ENCODE measurements around the gene CDCP1. TPM values are rescaled to one million over a fixed set of nuclear protein-coding genes. Genes with fewer than 3 reads are reported as not detected.

CDCP1 gene
- total RNA-seq, 1 experiment from 2014 or later, result 66.9 TPM

DNA sequence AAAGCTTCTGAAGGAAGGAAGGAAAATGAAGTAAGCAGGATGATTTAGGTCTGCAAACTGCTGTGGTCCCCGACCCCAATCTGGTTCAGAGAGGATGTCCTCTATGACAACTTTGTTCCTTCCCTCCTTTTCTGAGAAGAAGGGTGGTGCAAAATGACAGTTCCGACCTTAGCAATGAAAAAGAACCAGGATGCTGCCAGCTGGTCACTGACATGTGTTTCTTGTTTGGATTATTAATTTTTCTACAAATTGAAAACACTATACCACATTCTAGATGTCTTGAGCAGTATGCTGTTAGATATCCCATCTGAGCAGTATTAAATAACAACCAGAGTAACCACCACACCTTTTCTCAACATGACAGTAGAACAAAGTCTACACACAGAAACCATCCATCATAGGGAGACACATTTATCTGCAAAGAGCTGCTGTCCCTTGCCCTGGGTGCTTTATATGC lies 27.5 kb downstream of the CDCP1 start:
- intact Hi-C loops (cut with micrococcal nuclease; ENCODE audit: unreplicated experiment), result no loop called here
- TF ChIP-seq, protein P1, sequence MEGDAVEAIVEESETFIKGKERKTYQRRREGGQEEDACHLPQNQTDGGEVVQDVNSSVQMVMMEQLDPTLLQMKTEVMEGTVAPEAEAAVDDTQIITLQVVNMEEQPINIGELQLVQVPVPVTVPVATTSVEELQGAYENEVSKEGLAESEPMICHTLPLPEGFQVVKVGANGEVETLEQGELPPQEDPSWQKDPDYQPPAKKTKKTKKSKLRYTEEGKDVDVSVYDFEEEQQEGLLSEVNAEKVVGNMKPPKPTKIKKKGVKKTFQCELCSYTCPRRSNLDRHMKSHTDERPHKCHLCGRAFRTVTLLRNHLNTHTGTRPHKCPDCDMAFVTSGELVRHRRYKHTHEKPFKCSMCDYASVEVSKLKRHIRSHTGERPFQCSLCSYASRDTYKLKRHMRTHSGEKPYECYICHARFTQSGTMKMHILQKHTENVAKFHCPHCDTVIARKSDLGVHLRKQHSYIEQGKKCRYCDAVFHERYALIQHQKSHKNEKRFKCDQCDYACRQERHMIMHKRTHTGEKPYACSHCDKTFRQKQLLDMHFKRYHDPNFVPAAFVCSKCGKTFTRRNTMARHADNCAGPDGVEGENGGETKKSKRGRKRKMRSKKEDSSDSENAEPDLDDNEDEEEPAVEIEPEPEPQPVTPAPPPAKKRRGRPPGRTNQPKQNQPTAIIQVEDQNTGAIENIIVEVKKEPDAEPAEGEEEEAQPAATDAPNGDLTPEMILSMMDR (IDR thresholded peaks at IDR 0.05; ENCODE audit: unreplicated experiment), result no peak
- H3K27me3 Mint-ChIP-seq (ENCODE audit: unreplicated experiment), result no peaks in the 10 kb centered on the region
- peaks cover 44% of the 10 kb centered on the region for H3K4me1 Mint-ChIP-seq (ENCODE audit: low read depth, unreplicated experiment)
- no peak overlapping the region for H3K27ac Mint-ChIP-seq (ENCODE audit: unreplicated experiment)
- CTCF ChIA-PET, result no interaction called here
- DNase-seq, result no peak
- no peak overlapping the region for H3K4me3 Mint-ChIP-seq (ENCODE audit: low read depth, unreplicated experiment)
- BruUV-seq (replicated peaks), result no TSS peak
- peaks cover 12% of the 10 kb centered on the region for H3K36me3 Mint-ChIP-seq (ENCODE audit: insufficient read depth, unreplicated experiment)
- no peaks in the 10 kb centered on the region for H3K9me3 Mint-ChIP-seq (ENCODE audit: low read depth, unreplicated experiment)

- Mint-ChIP-seq H3K4me1 (ENCODE audit: low read depth, unreplicated experiment) (peaks cover 35% of the 10 kb centered on the region), H3K4me3 (ENCODE audit: low read depth, unreplicated experiment) (no peak overlapping the region), H3K27me3 (ENCODE audit: unreplicated experiment) (no peaks in the 10 kb centered on the region), H3K36me3 (ENCODE audit: insufficient read depth, unreplicated experiment) (peaks cover 16% of the 10 kb centered on the region), H3K27ac (ENCODE audit: unreplicated experiment) (no peak overlapping the region), H3K9me3 (ENCODE audit: low read depth, unreplicated experiment) (no peaks in the 10 kb centered on the region)
- intact Hi-C loops (cut with micrococcal nuclease; ENCODE audit: unreplicated experiment), result no loop called here
- TF ChIP-seq, protein P1 (IDR thresholded peaks at IDR 0.05; ENCODE audit: unreplicated experiment), result no peak
- CTCF ChIA-PET, result interaction anchor here (0.7 kb wide), 1 partner anchor 21 kb away, joined by 3 read pairs; no protein-coding TSS in a partner anchor
- no TSS peak for BruUV-seq (replicated peaks)
- no peak for DNase-seq
Measured at GRCh38 chr3:45116350-45116749, 29.8 kb downstream of the CDCP1 start.

- BruUV-seq (replicated peaks), result no TSS peak
- intact Hi-C loops (cut with micrococcal nuclease; ENCODE audit: unreplicated experiment), result no loop called here
- H3K9me3 Mint-ChIP-seq (ENCODE audit: low read depth, unreplicated experiment), result no peaks in the 10 kb centered on the region
- CTCF ChIA-PET, result interaction anchor here (0.7 to 1.1 kb wide), 2 partner anchors 97 to 171 kb away, joined by 4 to 5 read pairs; no protein-coding TSS in a partner anchor
- no peak overlapping the region for H3K27ac Mint-ChIP-seq (ENCODE audit: unreplicated experiment)
- no peak for DNase-seq
- H3K27me3 Mint-ChIP-seq (ENCODE audit: unreplicated experiment), result no peaks in the 10 kb centered on the region
- peaks cover 38% of the 10 kb centered on the region for H3K36me3 Mint-ChIP-seq (ENCODE audit: insufficient read depth, unreplicated experiment)
- TF ChIP-seq, protein P1 (IDR thresholded peaks at IDR 0.05; ENCODE audit: unreplicated experiment), result no peak
- peaks cover 17% of the 10 kb centered on the region for H3K4me1 Mint-ChIP-seq (ENCODE audit: low read depth, unreplicated experiment)
- no peak overlapping the region for H3K4me3 Mint-ChIP-seq (ENCODE audit: low read depth, unreplicated experiment)
Measured at GRCh38 chr3:45113625-45114050, 32.5 kb downstream of the CDCP1 start.

DNA sequence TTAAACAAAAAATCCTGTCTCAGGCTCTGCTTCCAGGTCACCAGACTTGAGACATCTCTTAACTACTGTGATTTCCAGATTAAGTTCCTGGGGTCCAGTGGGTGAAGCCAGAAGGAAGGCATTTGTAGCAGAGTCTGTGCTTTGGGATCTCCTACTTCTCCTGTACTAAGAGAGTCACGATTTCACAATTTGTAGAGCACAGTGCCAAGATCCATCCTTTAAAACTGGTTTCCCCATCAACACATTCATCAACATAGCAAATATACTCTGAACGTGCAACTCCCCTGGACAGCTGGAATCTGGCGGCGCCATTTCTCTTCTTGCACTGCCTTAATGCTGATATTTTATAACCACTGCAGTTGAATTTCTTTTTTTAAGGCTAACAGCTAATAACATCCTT lies 33.2 kb downstream of the CDCP1 start:
- H3K9me3 Mint-ChIP-seq (ENCODE audit: low read depth, unreplicated experiment), result no peaks in the 10 kb centered on the region
- BruUV-seq (replicated peaks), result no TSS peak
- H3K4me3 Mint-ChIP-seq (ENCODE audit: low read depth, unreplicated experiment), result no peak overlapping the region
- TF ChIP-seq, protein P1 (IDR thresholded peaks at IDR 0.05; ENCODE audit: unreplicated experiment), result no peak
- CTCF ChIA-PET, result no interaction called here
- H3K36me3 Mint-ChIP-seq (ENCODE audit: insufficient read depth, unreplicated experiment), result peaks cover 38% of the 10 kb centered on the region
- H3K27me3 Mint-ChIP-seq (ENCODE audit: unreplicated experiment), result no peaks in the 10 kb centered on the region
- no peak for DNase-seq
- peaks cover 12% of the 10 kb centered on the region for H3K4me1 Mint-ChIP-seq (ENCODE audit: low read depth, unreplicated experiment)
- intact Hi-C loops (cut with micrococcal nuclease; ENCODE audit: unreplicated experiment), result no loop called here
- H3K27ac Mint-ChIP-seq (ENCODE audit: unreplicated experiment), result no peak overlapping the region

All from Calu3 (cell line).